ENCODE data around the gene SLC11A2.
"Not testable (repeated sequence)": the region's sequence is repeated elsewhere in the genome, so short reads cannot be mapped to it uniquely, and the experiment has no call there.

SLC11A2 gene

DNA sequence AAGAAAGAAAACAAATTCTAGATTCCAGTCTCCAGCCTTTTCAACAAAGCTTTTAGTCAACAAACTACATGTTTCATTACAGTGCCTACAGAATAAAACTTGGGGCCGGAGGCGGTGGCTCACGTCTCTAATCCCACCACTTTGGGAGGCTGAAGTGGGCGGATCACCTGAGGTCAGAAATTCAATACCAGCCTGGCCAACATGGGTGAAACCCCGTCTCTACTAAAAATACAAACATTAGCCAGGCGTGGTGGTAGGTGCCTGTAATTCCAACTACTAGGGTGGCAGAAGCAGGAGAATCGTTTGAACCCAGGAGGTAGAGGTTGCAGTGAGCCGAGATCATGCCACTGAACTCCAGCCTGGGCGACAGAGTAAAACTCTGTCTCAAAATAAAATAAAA lies 11.7 kb downstream of the SLC11A2 start:
- H3K4me3 ChIP-seq (ENCODE audit: insufficient read depth, low read depth, low read length, poor library complexity, severe bottlenecking); H3K27me3 ChIP-seq (replicated peaks; ENCODE audit: control insufficient read depth, insufficient read depth, low read length, poor library complexity, severe bottlenecking); DNase-seq; H3K36me3 ChIP-seq (ENCODE audit: control insufficient read depth, insufficient read depth, low read length); H3K27ac ChIP-seq (ENCODE audit: insufficient read depth, low read length, poor library complexity, severe bottlenecking); H3K4me1 ChIP-seq (ENCODE audit: control insufficient read depth, insufficient read depth, low read length, poor library complexity, severe bottlenecking); H3K9me3 ChIP-seq (ENCODE audit: control insufficient read depth, low read length): not testable (repeated sequence)

DNA sequence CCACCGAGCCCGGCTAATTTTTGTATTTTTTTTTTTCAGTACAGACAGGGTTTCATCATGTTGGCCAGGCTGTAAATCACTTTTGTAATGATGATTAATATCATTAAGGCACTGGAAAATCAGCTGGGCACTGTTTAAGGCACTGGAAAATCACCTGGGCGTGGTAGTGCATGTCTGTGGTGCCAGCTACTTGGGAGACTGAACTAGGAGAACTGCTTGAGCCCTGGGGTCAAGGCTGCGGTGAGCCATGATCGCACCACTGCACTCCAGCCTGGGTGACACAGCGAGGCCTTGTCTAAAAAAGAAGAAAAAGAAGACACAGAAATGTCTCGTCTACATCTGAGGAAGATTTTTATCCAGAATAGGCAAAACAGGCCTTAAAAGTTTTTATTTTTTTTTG lies 12.7 kb downstream of the SLC11A2 start:
- Histone ChIP-seq H3K4me3 (ENCODE audit: insufficient read depth, low read depth, low read length, poor library complexity, severe bottlenecking) (no peak overlapping the region), H3K27me3 (replicated peaks; ENCODE audit: control insufficient read depth, insufficient read depth, low read length, poor library complexity, severe bottlenecking) (no peaks in the 10 kb centered on the region), H3K9me3 (ENCODE audit: control insufficient read depth, low read length) (no peaks in the 10 kb centered on the region), H3K36me3 (ENCODE audit: control insufficient read depth, insufficient read depth, low read length) (no peaks in the 10 kb centered on the region), H3K4me1 (ENCODE audit: control insufficient read depth, insufficient read depth, low read length, poor library complexity, severe bottlenecking) (peaks cover 15% of the 10 kb centered on the region), H3K27ac (ENCODE audit: insufficient read depth, low read length, poor library complexity, severe bottlenecking) (no peak overlapping the region)
- no peak for DNase-seq

DNA sequence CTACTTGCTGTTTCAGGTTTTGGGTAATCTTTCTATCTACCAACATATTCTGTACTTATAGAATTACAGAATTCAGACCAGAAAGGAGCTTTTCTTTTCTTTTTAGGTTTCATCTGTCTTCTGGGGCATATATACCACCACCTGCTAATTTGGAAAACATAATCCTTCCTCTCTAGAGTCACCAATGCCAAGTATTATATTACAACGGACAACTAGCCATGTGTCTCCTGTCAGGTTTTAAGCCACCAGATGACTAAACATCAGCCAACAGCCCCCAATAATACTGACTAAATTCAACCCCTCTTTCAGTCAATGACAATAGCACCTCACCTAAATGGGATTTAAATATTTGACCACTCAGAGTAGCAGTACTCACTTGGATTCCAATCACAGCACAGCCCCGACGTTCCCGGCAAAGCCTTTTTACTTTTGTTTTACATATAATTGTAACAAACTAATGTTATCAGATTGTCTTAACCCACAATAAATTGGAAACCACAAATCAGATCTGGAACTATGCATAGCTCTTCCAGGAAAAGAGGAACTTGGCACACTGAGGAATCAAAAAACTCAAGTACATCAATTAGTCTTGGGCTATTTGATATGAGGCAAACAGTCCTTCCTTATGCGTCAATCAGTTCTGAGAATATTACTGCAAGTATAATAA lies 13.5 kb downstream of the SLC11A2 start:
- no peaks in the 10 kb centered on the region for H3K27me3 ChIP-seq (replicated peaks; ENCODE audit: control insufficient read depth, insufficient read depth, low read length, poor library complexity, severe bottlenecking)
- no peak overlapping the region for H3K4me3 ChIP-seq (ENCODE audit: insufficient read depth, low read depth, low read length, poor library complexity, severe bottlenecking)
- no peaks in the 10 kb centered on the region for H3K9me3 ChIP-seq (ENCODE audit: control insufficient read depth, low read length)
- peaks cover 15% of the 10 kb centered on the region for H3K4me1 ChIP-seq (ENCODE audit: control insufficient read depth, insufficient read depth, low read length, poor library complexity, severe bottlenecking)
- DNase-seq = no peak
- H3K36me3 ChIP-seq (ENCODE audit: control insufficient read depth, insufficient read depth, low read length) = no peaks in the 10 kb centered on the region
- no peak overlapping the region for H3K27ac ChIP-seq (ENCODE audit: insufficient read depth, low read length, poor library complexity, severe bottlenecking)

DNA sequence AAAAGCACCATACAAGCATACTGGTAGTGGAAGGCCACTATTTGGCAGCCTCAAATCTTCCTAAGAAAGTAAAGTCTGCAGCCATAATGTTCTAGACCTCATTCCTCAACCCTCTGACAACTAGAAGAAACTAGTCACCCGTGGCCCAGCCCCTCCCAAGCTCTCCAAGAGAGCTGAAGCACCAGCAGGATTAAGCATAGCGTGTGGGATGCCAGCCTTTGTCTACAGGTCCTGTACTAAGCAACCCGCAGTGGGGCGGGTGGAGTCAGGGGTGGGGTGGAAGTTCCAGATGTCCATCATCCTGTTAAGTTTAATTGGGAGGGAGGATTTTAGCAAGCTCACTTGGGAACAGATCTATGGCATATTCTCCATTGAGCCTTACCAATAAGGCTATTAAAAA lies 14.2 kb downstream of the SLC11A2 start:
- no peak for DNase-seq
- H3K27me3 ChIP-seq (replicated peaks; ENCODE audit: control insufficient read depth, insufficient read depth, low read length, poor library complexity, severe bottlenecking) = no peaks in the 10 kb centered on the region
- peaks cover 15% of the 10 kb centered on the region for H3K4me1 ChIP-seq (ENCODE audit: control insufficient read depth, insufficient read depth, low read length, poor library complexity, severe bottlenecking)
- no peaks in the 10 kb centered on the region for H3K9me3 ChIP-seq (ENCODE audit: control insufficient read depth, low read length)
- H3K4me3 ChIP-seq (ENCODE audit: insufficient read depth, low read depth, low read length, poor library complexity, severe bottlenecking) = no peak overlapping the region
- H3K27ac ChIP-seq (ENCODE audit: insufficient read depth, low read length, poor library complexity, severe bottlenecking) = no peak overlapping the region
- H3K36me3 ChIP-seq (ENCODE audit: control insufficient read depth, insufficient read depth, low read length) = no peaks in the 10 kb centered on the region

DNA sequence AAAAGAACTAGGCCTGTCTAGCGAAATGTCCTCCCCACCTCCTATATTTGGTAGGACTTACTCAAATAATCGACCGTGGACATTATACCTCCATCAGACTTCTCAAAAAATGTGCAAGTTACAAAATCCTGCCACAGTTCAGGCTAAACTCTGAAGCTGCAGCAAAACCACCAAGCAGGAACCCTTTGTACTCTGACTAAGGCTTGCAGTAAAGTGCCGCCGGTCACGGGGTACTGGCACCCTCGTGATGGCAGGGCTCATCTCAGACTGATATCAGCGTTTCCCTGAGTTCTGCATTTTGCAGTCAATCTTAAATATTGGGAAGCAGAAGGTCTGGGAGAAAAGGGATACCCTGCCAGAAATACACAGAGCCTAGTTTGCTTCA lies 17.1 kb downstream of the SLC11A2 start:
- Histone ChIP-seq H3K36me3 (ENCODE audit: control insufficient read depth, insufficient read depth, low read length) (peaks cover 20% of the 10 kb centered on the region), H3K27me3 (replicated peaks; ENCODE audit: control insufficient read depth, insufficient read depth, low read length, poor library complexity, severe bottlenecking) (no peaks in the 10 kb centered on the region), H3K4me1 (ENCODE audit: control insufficient read depth, insufficient read depth, low read length, poor library complexity, severe bottlenecking) (peaks cover 15% of the 10 kb centered on the region), H3K4me3 (ENCODE audit: insufficient read depth, low read depth, low read length, poor library complexity, severe bottlenecking) (no peak overlapping the region), H3K9me3 (ENCODE audit: control insufficient read depth, low read length) (no peaks in the 10 kb centered on the region), H3K27ac (ENCODE audit: insufficient read depth, low read length, poor library complexity, severe bottlenecking) (no peak overlapping the region)
- peak in 2 of 3 donors; percentile 16 to 19 for DNase-seq

DNA sequence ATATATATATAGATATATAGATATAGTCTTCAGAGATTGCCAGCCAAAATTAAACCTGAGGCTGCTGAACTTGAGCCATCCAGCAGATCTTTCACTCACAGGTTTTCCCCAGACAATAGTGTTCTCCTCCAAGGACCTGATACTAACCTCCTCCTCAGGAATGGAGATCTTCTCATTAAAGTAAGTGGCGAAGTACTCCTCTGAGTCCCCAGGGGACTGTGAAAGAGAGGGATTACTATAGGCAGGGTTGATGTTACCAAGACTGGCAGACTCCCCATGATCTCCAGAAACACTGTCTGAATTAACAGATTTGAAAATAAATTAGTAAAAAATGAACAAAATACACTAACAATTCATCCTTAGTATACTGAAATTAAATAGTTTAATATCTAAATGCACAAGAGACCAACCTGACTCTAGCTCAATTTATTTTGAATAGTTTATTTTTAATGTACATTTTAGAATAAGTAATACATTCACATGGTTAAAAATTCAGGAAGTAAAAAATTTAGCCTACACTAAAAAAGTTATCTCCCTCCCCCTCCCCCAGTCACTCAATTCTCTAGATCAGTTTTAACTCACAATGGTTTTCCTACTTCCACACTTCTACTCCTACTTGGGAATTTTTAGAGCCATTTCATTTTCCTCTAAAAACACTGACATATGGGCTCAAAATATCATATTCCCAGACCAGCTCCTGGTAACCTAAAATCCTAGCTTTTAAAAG lies 17.7 kb downstream of the SLC11A2 start:
- H3K4me1 ChIP-seq (ENCODE audit: control insufficient read depth, insufficient read depth, low read length, poor library complexity, severe bottlenecking) = peaks cover 15% of the 10 kb centered on the region
- no peak overlapping the region for H3K27ac ChIP-seq (ENCODE audit: insufficient read depth, low read length, poor library complexity, severe bottlenecking)
- no peaks in the 10 kb centered on the region for H3K9me3 ChIP-seq (ENCODE audit: control insufficient read depth, low read length)
- no peak for DNase-seq
- H3K27me3 ChIP-seq (replicated peaks; ENCODE audit: control insufficient read depth, insufficient read depth, low read length, poor library complexity, severe bottlenecking) = no peaks in the 10 kb centered on the region
- H3K4me3 ChIP-seq (ENCODE audit: insufficient read depth, low read depth, low read length, poor library complexity, severe bottlenecking) = no peak overlapping the region
- H3K36me3 ChIP-seq (ENCODE audit: control insufficient read depth, insufficient read depth, low read length) = peaks cover 20% of the 10 kb centered on the region

DNA sequence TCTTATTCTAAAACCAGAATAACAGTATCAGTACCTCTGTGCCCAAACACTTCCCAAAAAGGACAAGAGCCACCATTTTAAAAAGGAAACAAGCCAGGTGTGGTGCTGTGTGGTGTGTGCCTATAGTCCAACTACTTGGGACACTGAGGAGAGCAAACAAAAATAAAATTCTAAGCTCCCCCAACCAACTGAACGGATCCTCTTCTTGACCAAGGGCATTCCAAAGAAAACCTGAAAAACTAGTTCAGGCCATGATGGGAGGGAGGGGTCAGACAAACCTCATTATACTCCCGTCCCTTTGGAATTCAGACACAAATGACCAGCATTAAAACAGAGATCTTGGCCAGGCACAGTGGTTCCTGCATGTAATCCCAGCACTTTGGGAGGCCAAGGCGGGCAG lies 20.5 kb downstream of the SLC11A2 start:
- H3K27ac ChIP-seq (ENCODE audit: insufficient read depth, low read length, poor library complexity, severe bottlenecking) = no peak overlapping the region
- H3K9me3 ChIP-seq (ENCODE audit: control insufficient read depth, low read length) = no peaks in the 10 kb centered on the region

DNA sequence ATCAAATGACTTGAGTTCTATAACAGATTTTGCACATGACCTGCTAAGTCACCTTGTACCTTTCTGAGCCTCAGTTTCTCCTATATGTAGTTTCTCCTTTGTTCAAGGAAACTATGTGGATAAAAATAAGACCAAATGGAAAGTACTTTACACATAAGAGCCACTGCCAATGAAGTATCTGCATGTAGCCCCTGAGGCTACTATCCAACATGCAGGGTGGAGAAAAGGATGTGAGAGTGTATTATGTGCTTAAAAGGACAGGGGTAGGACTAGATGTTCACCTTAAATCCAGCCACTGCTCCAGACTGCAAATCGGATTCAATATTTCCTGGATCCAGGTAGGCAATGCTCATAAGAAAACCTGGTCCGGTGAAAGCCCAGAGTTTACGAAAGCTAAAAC lies 21.2 kb downstream of the SLC11A2 start:
- Histone ChIP-seq H3K27ac (ENCODE audit: insufficient read depth, low read length, poor library complexity, severe bottlenecking) (no peak overlapping the region), H3K4me1 (ENCODE audit: control insufficient read depth, insufficient read depth, low read length, poor library complexity, severe bottlenecking) (peaks cover 7% of the 10 kb centered on the region), H3K9me3 (ENCODE audit: control insufficient read depth, low read length) (no peaks in the 10 kb centered on the region), H3K27me3 (replicated peaks; ENCODE audit: control insufficient read depth, insufficient read depth, low read length, poor library complexity, severe bottlenecking) (no peaks in the 10 kb centered on the region), H3K4me3 (ENCODE audit: insufficient read depth, low read depth, low read length, poor library complexity, severe bottlenecking) (no peak overlapping the region), H3K36me3 (ENCODE audit: control insufficient read depth, insufficient read depth, low read length) (peaks cover 25% of the 10 kb centered on the region)
- no peak for DNase-seq

More for the DNA sequence above, 20.5 kb downstream of the SLC11A2 start:
- peaks cover 20% of the 10 kb centered on the region for H3K36me3 ChIP-seq (ENCODE audit: control insufficient read depth, insufficient read depth, low read length)
- no peak for DNase-seq
- H3K4me1 ChIP-seq (ENCODE audit: control insufficient read depth, insufficient read depth, low read length, poor library complexity, severe bottlenecking) = peaks cover 7% of the 10 kb centered on the region
- no peaks in the 10 kb centered on the region for H3K27me3 ChIP-seq (replicated peaks; ENCODE audit: control insufficient read depth, insufficient read depth, low read length, poor library complexity, severe bottlenecking)
- no peak overlapping the region for H3K4me3 ChIP-seq (ENCODE audit: insufficient read depth, low read depth, low read length, poor library complexity, severe bottlenecking)

DNA sequence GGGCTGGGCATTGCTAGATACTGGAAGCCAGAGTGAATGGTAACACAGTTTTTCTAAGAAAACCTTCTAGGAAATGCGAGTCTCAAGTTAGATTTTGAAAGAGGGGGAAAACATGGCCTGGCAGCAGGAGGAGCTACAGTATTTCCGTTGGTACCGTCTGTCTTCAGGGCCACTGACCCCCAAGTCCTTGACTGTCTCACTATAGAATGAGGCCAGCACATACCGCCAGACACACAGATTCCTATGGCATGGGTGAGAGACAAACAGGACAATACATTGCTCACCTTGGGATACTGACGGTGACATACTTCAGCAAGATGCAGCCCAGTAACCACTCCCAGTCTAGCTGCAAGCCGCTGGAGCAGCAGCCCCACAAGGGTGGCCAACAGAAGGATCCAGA lies 21.7 kb downstream of the SLC11A2 start:
- peaks cover 26% of the 10 kb centered on the region for H3K36me3 ChIP-seq (ENCODE audit: control insufficient read depth, insufficient read depth, low read length)
- no peak for DNase-seq
- no peaks in the 10 kb centered on the region for H3K9me3 ChIP-seq (ENCODE audit: control insufficient read depth, low read length)
- H3K27me3 ChIP-seq (replicated peaks; ENCODE audit: control insufficient read depth, insufficient read depth, low read length, poor library complexity, severe bottlenecking) = no peaks in the 10 kb centered on the region
- H3K4me3 ChIP-seq (ENCODE audit: insufficient read depth, low read depth, low read length, poor library complexity, severe bottlenecking) = no peak overlapping the region
- peaks cover 7% of the 10 kb centered on the region for H3K4me1 ChIP-seq (ENCODE audit: control insufficient read depth, insufficient read depth, low read length, poor library complexity, severe bottlenecking)
- no peak overlapping the region for H3K27ac ChIP-seq (ENCODE audit: insufficient read depth, low read length, poor library complexity, severe bottlenecking)

DNA sequence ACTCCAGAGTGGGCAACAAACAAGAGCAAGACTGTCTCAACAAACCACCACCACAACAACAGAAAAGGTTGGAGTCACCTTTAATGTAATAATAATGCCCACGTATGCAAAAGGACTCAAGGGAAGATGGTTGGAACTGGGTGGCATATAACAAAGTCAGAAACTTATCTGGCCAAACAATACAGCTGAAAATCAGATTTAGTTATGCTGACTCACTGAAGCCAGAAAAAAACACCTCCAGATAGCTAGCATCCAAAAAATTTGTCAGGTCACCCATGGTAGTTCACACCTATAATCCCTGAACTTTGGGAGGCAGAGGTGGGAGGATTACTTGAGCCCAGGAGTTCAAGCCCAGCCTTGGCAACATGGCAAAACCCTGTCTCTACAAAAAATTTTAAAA lies 24.4 kb downstream of the SLC11A2 start:
- H3K27ac ChIP-seq (ENCODE audit: insufficient read depth, low read length, poor library complexity, severe bottlenecking) = no peak overlapping the region
- peaks cover 35% of the 10 kb centered on the region for H3K36me3 ChIP-seq (ENCODE audit: control insufficient read depth, insufficient read depth, low read length)
- DNase-seq = no peak
- H3K9me3 ChIP-seq (ENCODE audit: control insufficient read depth, low read length) = no peaks in the 10 kb centered on the region
- H3K4me1 ChIP-seq (ENCODE audit: control insufficient read depth, insufficient read depth, low read length, poor library complexity, severe bottlenecking) = no peaks in the 10 kb centered on the region
- H3K27me3 ChIP-seq (replicated peaks; ENCODE audit: control insufficient read depth, insufficient read depth, low read length, poor library complexity, severe bottlenecking) = no peaks in the 10 kb centered on the region
- no peak overlapping the region for H3K4me3 ChIP-seq (ENCODE audit: insufficient read depth, low read depth, low read length, poor library complexity, severe bottlenecking)

Data from effector memory CD4-positive, alpha-beta T cell (primary cell).